ENCODE measurements around the gene ELK3. TPM values are rescaled to one million over a fixed set of nuclear protein-coding genes. Genes with fewer than 3 reads are reported as not detected.

The ELK3 gene
- total RNA-seq: 15.5 and 15.7 TPM in 2 replicates

GRCh38 chr12:96193725-96194575 is at the start of gene ELK3:
Gene ELK3 (plus strand): TSS chr12:96194375.

Other genes starting within 250 kb of the ELK3 start
- 0.49 TPM in 1 of 2 replicates, not detected in the other for gene HAL, start 198.0 kb upstream of the ELK3 start, total RNA-seq
- 62.9 and 72.6 TPM in 2 replicates for gene LTA4H, start 158.8 kb upstream of the ELK3 start, total RNA-seq
- gene CDK17, start 206.1 kb downstream of the ELK3 start, total RNA-seq: 41.0 and 41.8 TPM in 2 replicates

Measured in cardiac atrium fibroblast (primary cell).